Activated CD8-positive, alpha-beta memory T cell treated with anti-CD3 and anti-CD28 coated beads, Interleukin-2, amount 50 U/mL, for 1 hour (primary cell): ENCODE results near the gene APOA1.

Source experiments
- DNase-seq: peaks from one replicate; pipeline ENCODE4 v3.0.0-alpha.2; 2020; ENCODE audit errors: extremely low read depth

The APOA1 gene

GRCh38 chr11:116790167-116791001 lies 47.0 kb downstream of the APOA1 start:
- DNase-seq = no peak

GRCh38 chr11:116788975-116789374 lies 48.4 kb downstream of the APOA1 start:
- no peak for DNase-seq

GRCh38 chr11:116788534-116788933 lies 48.9 kb downstream of the APOA1 start:
- no peak for DNase-seq

GRCh38 chr11:116787786-116788486 lies 49.5 kb downstream of the APOA1 start, which contains the start of gene ZPR1:
TSS of gene ZPR1 (minus strand) at chr11:116788023. CDS start at chr11:116787990, 33 bp downstream.
- peak; percentile 65 for DNase-seq

GRCh38 chr11:116787436-116787785 lies 50.0 kb downstream of the APOA1 start:
- DNase-seq = no peak

- DNase-seq = no peak
These were observed 50.5 kb downstream of the APOA1 start for GRCh38 chr11:116786966-116787365.

GRCh38 chr11:116786326-116786725 lies 51.1 kb downstream of the APOA1 start:
- DNase-seq = no peak
